HEK293 (cell line): ENCODE measurements around the gene RNF181.

Experiments used
- KLF10 ChIP-seq: fragments of 450-650 bp; IDR thresholded peaks from 2 replicates; pipeline ENCODE4 v1.5.1; 2018; ENCODE audit warnings: missing biosample characterization, mild to moderate bottlenecking, missing genetic modification characterization
- KLF9 ChIP-seq: fragments of 450-650 bp; formaldehyde crosslinking; IDR thresholded peaks from 2 replicates; pipeline ENCODE4 v1.5.1; 2016; ENCODE audit warnings: missing biosample characterization, missing genetic modification characterization, low read depth
- TRIM28 ChIP-seq: IDR thresholded peaks from 2 replicates; pipeline ENCODE4 v1.6.1; 2011; ENCODE audit warnings: low read length, control low read depth, borderline replicate concordance
- ZBTB17 ChIP-seq: fragments of 450-650 bp; formaldehyde crosslinking; IDR thresholded peaks from 2 replicates; pipeline ENCODE4 v1.5.1; 2016; ENCODE audit warnings: missing biosample characterization, missing genetic modification characterization
- ZBTB20 ChIP-seq: fragments of 450-650 bp; formaldehyde crosslinking; IDR thresholded peaks from 2 replicates; pipeline ENCODE4 v1.5.1; 2016; ENCODE audit warnings: missing biosample characterization, missing genetic modification characterization
- ZBTB44 ChIP-seq: fragments of 450-650 bp; IDR thresholded peaks from 2 replicates; pipeline ENCODE4 v1.5.1; 2018; ENCODE audit warnings: missing biosample characterization, mild to moderate bottlenecking, missing genetic modification characterization
- ZEB2 ChIP-seq: fragments of 450-650 bp; formaldehyde crosslinking; IDR thresholded peaks from 2 replicates; pipeline ENCODE4 v1.5.1; 2016; ENCODE audit warnings: missing biosample characterization, missing genetic modification characterization
- ZNF138 ChIP-seq: fragments of 450-650 bp; formaldehyde crosslinking; IDR thresholded peaks from 2 replicates; pipeline ENCODE4 v1.5.1; 2016; ENCODE audit warnings: missing biosample characterization, missing genetic modification characterization, borderline replicate concordance
- ZNF157 ChIP-seq: fragments of 450-650 bp; formaldehyde crosslinking; IDR thresholded peaks from 2 replicates; pipeline ENCODE4 v1.5.1; 2016; ENCODE audit warnings: missing biosample characterization, missing genetic modification characterization
- ZNF169 ChIP-seq: fragments of 450-650 bp; formaldehyde crosslinking; IDR thresholded peaks from 2 replicates; pipeline ENCODE4 v1.5.1; 2016; ENCODE audit warnings: missing biosample characterization, missing genetic modification characterization
- ZNF239 ChIP-seq: fragments of 450-650 bp; formaldehyde crosslinking; IDR thresholded peaks from 2 replicates; pipeline ENCODE4 v1.5.1; 2016; ENCODE audit warnings: missing biosample characterization, missing genetic modification characterization
- ZNF292 ChIP-seq: fragments of 450-650 bp; formaldehyde crosslinking; IDR thresholded peaks from 2 replicates; pipeline ENCODE4 v1.5.1; 2016; ENCODE audit warnings: low read depth, missing biosample characterization, missing genetic modification characterization, borderline replicate concordance
- ZNF335 ChIP-seq: fragments of 450-650 bp; formaldehyde crosslinking; conservative IDR thresholded peaks from 2 replicates; pipeline ENCODE4 v1.5.1; 2016; ENCODE audit warnings: missing biosample characterization, missing genetic modification characterization
- ZNF513 ChIP-seq: fragments of 450-650 bp; IDR thresholded peaks from 2 replicates; pipeline ENCODE4 v1.5.1; 2018; ENCODE audit warnings: missing biosample characterization, missing genetic modification characterization
- ZNF518A ChIP-seq: fragments of 450-650 bp; formaldehyde crosslinking; conservative IDR thresholded peaks from 2 replicates; pipeline ENCODE4 v1.5.1; 2016; ENCODE audit warnings: low read depth, missing biosample characterization, missing genetic modification characterization
- ZNF707 ChIP-seq: fragments of 450-650 bp; formaldehyde crosslinking; IDR thresholded peaks from 2 replicates; pipeline ENCODE4 v1.5.1; 2016; ENCODE audit warnings: missing biosample characterization, missing genetic modification characterization
- ZNF76 ChIP-seq: fragments of 450-650 bp; formaldehyde crosslinking; IDR thresholded peaks from 2 replicates; pipeline ENCODE4; 2016; ENCODE audit warnings: low read depth, missing biosample characterization, missing genetic modification characterization, borderline replicate concordance
- ZSCAN16 ChIP-seq: fragments of 450-650 bp; formaldehyde crosslinking; IDR thresholded peaks from 2 replicates; pipeline ENCODE4 v1.5.1; 2016; ENCODE audit warnings: missing biosample characterization, missing genetic modification characterization
- TF ChIP-seq, protein P1 (sequence below): fragments of 450-650 bp; formaldehyde crosslinking; IDR thresholded peaks from 2 replicates; pipeline ENCODE4 v1.5.1; 2016; ENCODE audit warnings: missing biosample characterization, missing genetic modification characterization
- TF ChIP-seq, protein P2 (sequence below): IDR thresholded peaks from 2 replicates; pipeline ENCODE4 v1.6.1; 2011; ENCODE audit warnings: mild to moderate bottlenecking, low read depth, low read length, borderline replicate concordance
- TF ChIP-seq, protein P3 (sequence below): fragments of 450-650 bp; formaldehyde crosslinking; IDR thresholded peaks from 2 replicates; pipeline ENCODE4 v1.5.1; 2016; ENCODE audit warnings: missing biosample characterization, missing genetic modification characterization, borderline replicate concordance
- TF ChIP-seq, protein P4 (sequence below): fragments of 450-650 bp; formaldehyde crosslinking; IDR thresholded peaks from 2 replicates; pipeline ENCODE4 v1.5.1; 2017; ENCODE audit warnings: missing biosample characterization, missing genetic modification characterization

Gene RNF181

DNA sequence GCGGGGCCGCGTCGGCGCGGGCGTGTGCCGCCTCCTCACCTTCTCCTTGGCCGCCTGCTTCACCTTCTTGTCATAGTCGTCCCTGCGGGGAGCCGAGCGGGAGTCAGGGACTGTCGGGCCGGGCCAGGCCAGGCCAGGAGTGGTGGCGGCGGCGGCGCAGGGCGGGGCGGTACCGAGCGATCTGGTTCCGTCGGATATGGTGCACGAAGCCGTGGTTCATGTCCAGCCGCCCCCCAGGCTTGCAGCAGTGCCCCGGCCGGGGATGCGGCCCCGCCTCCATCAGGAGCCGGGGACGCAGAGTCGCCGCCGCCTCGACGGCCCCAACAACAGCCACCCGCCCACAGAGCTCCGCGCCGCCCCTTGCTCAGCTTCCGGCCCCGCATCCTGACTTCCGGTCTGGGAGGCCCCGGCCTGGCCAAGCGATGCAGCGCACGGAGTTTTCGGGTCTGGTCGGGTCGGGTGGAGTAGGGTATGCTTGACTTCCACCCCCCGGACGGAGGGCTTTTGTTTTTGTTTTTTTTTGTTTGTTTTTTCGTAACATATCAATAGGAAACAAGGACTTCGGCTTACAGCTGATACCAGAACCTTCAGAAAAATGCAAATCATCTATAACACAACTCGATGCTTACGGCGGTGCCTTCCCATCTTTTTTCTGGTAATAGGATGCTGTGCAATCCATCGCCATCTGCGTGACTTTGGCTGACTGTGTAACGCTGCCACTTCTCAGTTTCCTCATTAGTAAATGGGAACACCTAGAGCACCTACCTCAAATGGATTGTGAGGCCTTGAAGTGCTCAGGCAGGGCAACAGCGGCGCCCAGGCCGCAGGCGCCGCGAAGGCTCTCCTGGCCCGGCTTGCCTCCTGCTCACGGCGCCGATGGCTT, 16.4 kb downstream of the RNF181 start, which contains the start of gene C2orf68 (continued):
- TF ChIP-seq ZSCAN16 (no peak), ZBTB17 (peak; percentile 59), ZEB2 (0 out of 2 replicates have a peak, but pooled peaks have one; percentile 9), ZNF169 (tag by site-specific recombination) (no peak), ZNF335 (tag by site-specific recombination) (peak; percentile 58), ZNF157 (tag by site-specific recombination) (no peak), ZNF513 (tag by site-specific recombination) (0 out of 2 replicates have a peak, but pooled peaks have one; percentile 22), ZNF707 (no peak), ZNF518A (tag by site-specific recombination) (peak; percentile 53), ZBTB44 (no peak), ZNF76 (tag by site-specific recombination) (peak; percentile 65; the same call in 1 of the 2 replicates), ZNF138 (tag by site-specific recombination) (no peak), ZBTB20 (tag by site-specific recombination) (peak; percentile 59; the same call in 1 of the 2 replicates), TRIM28 (no peak), KLF10 (tag by site-specific recombination) (no peak), ZNF292 (no peak), KLF9 (peak; percentile 80), ZNF239 (tag by site-specific recombination) (no peak)
- TF ChIP-seq, protein P1, sequence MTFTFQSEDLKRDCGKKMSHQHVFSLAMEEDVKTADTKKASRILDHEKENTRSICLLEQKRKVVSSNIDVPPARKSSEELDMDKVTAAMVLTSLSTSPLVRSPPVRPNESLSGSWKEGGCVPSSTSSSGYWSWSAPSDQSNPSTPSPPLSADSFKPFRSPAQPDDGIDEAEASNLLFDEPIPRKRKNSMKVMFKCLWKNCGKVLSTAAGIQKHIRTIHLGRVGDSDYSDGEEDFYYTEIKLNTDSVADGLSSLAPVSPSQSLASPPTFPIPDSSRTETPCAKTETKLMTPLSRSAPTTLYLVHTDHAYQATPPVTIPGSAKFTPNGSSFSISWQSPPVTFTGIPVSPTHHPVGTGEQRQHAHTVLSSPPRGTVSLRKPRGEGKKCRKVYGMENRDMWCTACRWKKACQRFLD, result no peak
- TF ChIP-seq, protein P2, sequence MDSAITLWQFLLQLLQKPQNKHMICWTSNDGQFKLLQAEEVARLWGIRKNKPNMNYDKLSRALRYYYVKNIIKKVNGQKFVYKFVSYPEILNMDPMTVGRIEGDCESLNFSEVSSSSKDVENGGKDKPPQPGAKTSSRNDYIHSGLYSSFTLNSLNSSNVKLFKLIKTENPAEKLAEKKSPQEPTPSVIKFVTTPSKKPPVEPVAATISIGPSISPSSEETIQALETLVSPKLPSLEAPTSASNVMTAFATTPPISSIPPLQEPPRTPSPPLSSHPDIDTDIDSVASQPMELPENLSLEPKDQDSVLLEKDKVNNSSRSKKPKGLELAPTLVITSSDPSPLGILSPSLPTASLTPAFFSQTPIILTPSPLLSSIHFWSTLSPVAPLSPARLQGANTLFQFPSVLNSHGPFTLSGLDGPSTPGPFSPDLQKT, result no peak
- TF ChIP-seq, protein P3, sequence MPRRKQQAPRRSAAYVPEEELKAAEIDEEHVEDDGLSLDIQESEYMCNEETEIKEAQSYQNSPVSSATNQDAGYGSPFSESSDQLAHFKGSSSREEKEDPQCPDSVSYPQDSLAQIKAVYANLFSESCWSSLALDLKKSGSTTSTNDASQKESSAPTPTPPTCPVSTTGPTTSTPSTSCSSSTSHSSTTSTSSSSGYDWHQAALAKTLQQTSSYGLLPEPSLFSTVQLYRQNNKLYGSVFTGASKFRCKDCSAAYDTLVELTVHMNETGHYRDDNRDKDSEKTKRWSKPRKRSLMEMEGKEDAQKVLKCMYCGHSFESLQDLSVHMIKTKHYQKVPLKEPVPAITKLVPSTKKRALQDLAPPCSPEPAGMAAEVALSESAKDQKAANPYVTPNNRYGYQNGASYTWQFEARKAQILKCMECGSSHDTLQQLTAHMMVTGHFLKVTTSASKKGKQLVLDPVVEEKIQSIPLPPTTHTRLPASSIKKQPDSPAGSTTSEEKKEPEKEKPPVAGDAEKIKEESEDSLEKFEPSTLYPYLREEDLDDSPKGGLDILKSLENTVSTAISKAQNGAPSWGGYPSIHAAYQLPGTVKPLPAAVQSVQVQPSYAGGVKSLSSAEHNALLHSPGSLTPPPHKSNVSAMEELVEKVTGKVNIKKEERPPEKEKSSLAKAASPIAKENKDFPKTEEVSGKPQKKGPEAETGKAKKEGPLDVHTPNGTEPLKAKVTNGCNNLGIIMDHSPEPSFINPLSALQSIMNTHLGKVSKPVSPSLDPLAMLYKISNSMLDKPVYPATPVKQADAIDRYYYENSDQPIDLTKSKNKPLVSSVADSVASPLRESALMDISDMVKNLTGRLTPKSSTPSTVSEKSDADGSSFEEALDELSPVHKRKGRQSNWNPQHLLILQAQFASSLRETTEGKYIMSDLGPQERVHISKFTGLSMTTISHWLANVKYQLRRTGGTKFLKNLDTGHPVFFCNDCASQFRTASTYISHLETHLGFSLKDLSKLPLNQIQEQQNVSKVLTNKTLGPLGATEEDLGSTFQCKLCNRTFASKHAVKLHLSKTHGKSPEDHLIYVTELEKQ, result no peak
- TF ChIP-seq, protein P4, sequence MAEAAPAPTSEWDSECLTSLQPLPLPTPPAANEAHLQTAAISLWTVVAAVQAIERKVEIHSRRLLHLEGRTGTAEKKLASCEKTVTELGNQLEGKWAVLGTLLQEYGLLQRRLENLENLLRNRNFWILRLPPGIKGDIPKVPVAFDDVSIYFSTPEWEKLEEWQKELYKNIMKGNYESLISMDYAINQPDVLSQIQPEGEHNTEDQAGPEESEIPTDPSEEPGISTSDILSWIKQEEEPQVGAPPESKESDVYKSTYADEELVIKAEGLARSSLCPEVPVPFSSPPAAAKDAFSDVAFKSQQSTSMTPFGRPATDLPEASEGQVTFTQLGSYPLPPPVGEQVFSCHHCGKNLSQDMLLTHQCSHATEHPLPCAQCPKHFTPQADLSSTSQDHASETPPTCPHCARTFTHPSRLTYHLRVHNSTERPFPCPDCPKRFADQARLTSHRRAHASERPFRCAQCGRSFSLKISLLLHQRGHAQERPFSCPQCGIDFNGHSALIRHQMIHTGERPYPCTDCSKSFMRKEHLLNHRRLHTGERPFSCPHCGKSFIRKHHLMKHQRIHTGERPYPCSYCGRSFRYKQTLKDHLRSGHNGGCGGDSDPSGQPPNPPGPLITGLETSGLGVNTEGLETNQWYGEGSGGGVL, result 0 out of 2 replicates have a peak, but pooled peaks have one; percentile 12
